HG03159 (cell line): Measurements from ENCODE around the gene ADGRA3.

ENCODE experiments used
- ATAC-seq: cut with Tn5 transposase; IDR thresholded peaks from one replicate; pipeline ENCODE4 v1.9.1; 2021; ENCODE audit warnings: mild to moderate bottlenecking, moderate library complexity; ENCODE audit not compliant: unreplicated experiment

Gene ADGRA3, protein sequence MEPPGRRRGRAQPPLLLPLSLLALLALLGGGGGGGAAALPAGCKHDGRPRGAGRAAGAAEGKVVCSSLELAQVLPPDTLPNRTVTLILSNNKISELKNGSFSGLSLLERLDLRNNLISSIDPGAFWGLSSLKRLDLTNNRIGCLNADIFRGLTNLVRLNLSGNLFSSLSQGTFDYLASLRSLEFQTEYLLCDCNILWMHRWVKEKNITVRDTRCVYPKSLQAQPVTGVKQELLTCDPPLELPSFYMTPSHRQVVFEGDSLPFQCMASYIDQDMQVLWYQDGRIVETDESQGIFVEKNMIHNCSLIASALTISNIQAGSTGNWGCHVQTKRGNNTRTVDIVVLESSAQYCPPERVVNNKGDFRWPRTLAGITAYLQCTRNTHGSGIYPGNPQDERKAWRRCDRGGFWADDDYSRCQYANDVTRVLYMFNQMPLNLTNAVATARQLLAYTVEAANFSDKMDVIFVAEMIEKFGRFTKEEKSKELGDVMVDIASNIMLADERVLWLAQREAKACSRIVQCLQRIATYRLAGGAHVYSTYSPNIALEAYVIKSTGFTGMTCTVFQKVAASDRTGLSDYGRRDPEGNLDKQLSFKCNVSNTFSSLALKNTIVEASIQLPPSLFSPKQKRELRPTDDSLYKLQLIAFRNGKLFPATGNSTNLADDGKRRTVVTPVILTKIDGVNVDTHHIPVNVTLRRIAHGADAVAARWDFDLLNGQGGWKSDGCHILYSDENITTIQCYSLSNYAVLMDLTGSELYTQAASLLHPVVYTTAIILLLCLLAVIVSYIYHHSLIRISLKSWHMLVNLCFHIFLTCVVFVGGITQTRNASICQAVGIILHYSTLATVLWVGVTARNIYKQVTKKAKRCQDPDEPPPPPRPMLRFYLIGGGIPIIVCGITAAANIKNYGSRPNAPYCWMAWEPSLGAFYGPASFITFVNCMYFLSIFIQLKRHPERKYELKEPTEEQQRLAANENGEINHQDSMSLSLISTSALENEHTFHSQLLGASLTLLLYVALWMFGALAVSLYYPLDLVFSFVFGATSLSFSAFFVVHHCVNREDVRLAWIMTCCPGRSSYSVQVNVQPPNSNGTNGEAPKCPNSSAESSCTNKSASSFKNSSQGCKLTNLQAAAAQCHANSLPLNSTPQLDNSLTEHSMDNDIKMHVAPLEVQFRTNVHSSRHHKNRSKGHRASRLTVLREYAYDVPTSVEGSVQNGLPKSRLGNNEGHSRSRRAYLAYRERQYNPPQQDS (N-terminal part only)

DNA sequence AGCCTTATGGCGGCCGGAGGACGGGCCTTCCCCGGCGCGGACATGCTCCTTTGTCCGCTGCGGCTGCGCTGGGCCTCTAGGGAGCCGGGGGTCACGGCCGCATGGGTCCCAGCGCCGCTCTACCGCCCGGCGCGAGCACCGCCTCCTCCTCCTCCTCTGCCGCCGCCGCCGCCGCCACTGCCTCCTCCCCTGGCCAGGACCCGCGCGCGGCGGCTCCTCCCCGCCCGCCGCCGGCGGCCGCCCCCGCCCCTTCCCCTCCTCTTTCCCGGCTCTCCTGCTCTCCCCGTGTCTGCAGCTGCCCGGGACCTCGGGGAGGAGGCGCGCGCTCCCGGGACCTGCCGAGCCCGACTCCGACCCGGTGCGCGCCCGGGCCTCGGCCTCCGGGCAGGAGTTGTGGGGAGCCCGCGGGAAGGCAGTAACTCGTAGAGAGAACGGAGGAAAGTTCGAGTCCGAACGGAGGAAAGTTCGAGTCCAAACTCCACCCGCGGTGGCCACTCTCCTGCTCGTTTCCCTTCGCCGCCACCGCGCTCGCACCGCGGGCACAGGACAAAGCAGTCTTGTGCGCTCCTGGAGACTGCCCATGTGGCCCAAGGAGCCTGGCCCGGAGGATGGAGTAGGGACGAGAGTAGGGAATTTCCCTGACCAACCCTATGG is at the start of gene ADGRA3:
ADGRA3 (minus strand) TSS at position 179 of the 654 bp plus-strand sequence. CDS start 282 bp downstream, outside the sequence.
- ATAC-seq, result no peak

DNA sequence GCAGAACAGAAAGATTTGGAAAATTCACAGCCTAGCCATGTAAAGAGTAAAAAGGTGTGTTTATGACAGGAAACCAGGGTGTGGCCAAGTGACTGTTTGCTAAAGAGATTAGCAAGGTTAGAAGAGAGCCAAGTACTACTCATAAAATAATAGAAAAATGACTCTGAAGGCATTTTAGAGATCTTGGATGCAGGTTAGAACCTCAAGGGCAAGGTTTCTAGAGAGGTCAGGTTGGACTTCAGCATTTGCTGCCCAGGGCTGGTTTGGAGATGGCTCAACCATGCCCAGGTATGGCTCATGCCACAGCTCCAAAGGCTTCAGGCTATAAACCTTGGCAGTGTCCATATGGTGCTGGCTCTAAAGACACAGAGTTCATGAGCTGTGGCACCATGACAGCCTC is 40.6 kb upstream of the ADGRA3 start:
- no peak for ATAC-seq

DNA sequence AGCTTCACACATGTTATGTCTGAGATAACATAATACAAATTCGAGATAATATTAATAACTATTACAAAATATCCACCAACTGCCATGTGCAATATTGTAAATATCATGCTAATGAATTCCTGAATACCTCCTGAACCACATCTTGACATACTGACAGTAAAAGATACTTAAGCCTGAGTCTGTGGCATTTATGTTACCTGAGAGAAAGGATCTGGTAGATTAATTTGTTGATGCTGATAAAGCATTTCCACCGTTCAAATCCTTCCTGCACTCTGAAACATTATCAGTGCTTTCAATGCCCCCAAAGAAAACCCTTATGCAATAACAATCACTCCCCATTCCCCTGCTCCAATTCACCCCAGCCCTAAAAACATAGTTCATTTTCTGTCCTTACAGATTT is 38.8 kb upstream of the ADGRA3 start:
- ATAC-seq, result no peak

DNA sequence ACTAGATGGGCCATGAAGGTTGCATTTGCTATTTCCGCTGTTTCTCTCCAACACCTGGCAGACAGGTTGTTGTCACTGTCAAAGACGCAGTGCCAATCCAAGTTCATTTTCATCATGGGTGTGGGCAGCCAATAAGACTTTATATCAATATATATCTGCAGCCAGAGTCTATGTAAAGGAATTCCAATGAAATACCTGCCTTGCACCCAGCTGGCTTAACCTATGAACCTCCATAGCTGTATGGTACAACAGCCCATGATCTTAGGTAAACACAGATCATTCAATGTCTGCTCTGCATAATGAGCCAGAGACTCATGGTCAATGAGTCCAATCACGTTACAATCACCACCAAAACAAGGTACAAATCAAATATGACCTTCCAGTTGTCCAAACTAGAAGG is 37.7 kb upstream of the ADGRA3 start:
- no peak for ATAC-seq

DNA sequence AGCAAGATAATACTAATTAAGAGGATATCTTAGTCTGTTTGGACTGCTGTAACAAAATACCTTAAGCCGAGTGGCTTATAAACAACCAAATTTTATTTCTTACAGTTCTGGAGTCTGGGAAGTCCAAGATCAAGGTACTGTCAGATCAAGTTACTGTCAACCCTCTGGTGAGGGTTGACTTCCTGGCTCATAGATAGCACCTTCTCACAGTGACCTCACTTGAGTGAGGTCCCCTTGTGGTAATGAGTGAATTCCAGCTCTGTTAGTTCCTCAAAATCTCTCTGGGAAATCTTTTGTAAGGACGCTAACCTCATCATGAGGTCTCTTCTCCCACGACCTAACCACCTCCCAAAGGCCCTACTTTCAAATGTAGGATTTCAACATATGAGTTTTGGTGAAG is 36.9 kb upstream of the ADGRA3 start:
- ATAC-seq, result no peak

DNA sequence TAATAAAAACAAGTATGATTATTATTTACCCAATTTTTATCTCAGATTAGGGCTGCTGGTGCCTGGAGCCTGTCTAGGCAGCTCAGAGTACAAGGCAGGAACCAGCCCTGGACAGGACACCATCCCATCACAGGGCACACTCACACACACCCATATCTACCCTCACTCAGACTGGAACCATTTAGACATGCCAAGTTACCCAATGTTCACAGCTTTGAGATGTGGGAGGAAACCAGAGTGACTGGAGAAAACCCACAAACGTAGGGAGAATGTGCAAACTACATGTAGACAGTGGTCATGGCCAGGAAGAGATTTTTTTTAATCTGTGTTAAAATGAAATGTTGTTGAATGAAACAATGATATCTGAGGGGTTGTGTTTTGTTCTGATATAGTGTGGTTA is 35.7 kb upstream of the ADGRA3 start:
- no peak for ATAC-seq

DNA sequence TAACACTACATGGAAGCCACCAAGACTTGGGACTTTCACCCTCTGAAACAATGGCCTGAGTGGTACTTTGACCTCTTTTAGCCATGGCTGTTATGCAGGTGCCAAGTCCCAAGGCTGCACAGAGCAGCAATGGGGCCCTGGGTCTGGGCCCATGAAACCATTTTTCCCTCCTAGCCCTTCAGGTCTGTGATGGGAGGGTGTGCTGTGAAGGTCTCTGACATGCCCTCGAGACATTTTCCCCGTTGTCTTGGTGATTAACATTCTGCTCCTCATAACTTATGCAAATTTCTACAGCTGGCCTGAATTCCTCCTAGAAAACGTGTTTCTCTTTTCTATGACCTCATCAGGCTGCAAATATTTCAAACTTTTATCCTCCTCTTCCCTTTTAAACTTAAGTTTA is 30.4 kb upstream of the ADGRA3 start:
- no peak for ATAC-seq

DNA sequence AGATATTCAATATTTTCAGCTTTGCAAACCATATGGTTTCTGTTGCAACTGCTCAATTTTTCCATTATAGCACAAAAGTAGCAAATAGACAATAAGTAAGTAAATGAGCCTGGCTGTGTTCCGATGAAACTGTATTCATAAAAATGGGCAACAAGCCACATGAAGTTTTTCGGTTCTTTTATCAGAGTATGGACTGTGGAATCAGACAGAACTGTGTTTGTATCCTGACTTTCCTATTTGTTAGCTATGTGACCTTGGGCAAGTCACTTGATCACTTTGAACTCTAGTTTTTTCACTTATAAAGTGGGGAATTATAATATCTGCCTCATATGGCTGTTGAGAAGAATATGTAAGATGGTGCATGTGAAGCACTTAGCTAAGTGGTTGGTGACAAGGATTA is 23.4 kb upstream of the ADGRA3 start:
- no peak for ATAC-seq

DNA sequence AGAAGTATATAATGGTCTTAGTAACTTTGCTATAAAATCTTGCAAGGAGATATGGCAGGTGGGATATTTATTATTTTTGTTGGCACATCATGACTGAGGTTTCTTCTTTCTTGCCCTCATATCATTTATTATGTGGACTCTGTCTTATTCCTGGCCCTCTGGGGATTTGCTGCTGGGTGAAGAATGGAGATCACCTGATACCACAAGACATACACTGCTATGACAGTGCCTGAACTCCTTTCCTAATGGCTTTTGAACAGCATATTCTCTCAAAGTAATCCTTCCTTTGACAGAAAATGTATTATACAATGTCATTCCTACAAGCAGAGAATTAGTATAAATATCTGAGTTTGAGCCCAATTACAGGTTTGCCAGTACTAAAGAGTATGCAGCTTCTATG is 22.0 kb upstream of the ADGRA3 start:
- no peak for ATAC-seq

DNA sequence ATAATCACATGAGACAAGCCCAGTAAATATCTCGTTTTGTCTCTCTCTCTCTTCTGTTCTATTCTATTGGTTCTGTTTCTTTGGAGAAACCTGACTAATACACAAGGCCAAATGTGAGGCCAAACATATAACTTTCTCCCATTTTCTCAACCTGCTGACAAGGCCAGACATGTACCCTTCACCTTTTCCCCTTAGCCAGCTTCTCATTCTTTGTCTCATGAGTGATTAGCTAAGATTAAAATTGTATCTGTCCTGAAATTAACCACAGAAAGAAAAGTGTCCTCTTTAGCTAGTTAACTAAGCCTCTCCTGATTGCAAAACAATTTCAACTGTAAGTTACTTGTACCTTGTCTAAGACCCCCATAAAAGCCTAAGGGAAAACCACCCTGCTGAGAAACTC is 18.5 kb upstream of the ADGRA3 start:
- no peak for ATAC-seq

DNA sequence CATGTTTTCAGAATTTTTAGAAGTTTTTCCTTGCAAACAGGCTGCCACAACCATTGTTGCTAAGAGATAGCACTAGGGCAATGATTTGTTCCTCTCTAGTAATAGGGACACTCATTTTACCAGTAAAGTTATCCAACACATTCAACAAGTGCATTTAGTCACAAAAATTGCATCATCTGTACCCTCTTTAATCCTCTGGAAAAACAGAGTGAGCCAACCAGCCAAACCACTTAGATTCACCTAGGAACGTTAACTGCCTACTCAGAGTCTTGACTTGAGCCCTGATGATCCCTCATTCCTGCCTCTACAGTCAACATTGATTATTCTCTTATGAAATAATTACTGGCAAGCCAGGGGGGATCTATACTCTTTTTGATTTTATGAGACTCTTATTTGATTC is 17.0 kb upstream of the ADGRA3 start:
- ATAC-seq, result no peak

DNA sequence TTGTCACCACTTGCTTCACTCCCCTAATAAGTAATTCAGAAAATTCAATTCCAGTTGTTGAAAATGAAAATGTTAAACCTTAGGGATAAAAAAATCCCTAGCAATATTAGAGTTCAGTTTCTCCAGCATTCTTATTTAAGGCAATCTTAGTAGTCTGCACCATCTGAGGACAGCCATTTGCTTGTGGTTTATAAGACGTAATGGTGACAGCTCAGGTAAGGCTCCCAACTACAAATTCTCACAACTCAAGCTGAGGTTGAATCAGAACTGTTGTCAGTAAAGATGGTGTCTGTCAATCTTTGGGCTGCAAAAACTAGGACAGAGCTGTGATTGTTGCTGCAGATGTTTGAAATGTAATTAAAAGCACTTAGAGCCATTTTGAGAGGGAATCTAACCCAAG is 16.3 kb upstream of the ADGRA3 start:
- no peak for ATAC-seq

DNA sequence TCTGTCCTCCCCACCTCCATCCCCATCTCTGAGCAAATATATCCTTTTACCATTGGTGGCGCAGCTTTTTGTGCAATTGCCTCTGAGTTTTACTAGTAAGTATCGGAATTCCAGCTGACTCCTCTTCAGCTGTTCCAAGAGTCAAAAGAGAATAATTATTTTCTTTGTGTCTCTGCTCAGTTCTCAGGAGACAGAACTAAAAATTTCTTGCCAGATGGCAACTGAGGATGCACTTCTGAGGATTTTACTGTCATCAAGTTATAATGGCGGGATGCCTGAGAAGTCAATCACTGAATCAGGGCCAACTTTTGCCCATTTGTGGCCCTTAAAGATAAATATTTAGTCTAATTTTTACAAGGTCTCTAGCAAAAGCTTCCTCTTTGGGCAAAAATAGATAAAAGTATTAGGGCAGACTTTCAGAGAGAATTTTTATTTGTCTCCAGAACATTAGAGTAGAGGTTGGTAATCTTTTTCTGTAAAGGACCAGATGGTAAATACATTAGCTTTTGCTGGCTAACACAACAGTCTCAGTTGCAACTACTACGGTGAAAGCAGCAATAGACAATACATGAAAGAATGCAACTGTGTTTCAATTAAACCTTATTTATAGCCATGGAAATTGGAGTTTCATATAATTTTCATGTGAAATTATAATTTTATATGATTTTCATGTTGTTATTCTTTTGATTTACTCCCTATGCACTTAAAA is 15.6 kb upstream of the ADGRA3 start:
- no peak for ATAC-seq

DNA sequence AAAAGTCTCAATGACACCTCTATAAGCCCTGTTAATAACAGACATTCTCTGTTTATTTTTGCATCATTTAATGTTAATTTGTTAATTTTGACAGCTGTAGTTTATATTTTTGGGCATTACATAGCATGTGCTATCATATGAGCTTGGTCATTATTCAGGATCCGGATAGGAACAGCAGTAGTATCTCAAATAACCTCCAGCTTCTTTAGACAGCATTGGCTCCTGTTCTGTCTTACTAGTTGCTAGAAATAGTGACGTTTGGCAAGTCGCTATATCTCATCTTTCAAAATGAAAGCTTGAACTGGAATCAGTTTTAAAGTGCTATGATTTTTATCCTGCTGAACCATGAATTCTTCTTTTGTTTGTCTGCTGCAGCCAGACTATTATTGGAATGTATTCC is 9.0 kb upstream of the ADGRA3 start:
- no peak for ATAC-seq

DNA sequence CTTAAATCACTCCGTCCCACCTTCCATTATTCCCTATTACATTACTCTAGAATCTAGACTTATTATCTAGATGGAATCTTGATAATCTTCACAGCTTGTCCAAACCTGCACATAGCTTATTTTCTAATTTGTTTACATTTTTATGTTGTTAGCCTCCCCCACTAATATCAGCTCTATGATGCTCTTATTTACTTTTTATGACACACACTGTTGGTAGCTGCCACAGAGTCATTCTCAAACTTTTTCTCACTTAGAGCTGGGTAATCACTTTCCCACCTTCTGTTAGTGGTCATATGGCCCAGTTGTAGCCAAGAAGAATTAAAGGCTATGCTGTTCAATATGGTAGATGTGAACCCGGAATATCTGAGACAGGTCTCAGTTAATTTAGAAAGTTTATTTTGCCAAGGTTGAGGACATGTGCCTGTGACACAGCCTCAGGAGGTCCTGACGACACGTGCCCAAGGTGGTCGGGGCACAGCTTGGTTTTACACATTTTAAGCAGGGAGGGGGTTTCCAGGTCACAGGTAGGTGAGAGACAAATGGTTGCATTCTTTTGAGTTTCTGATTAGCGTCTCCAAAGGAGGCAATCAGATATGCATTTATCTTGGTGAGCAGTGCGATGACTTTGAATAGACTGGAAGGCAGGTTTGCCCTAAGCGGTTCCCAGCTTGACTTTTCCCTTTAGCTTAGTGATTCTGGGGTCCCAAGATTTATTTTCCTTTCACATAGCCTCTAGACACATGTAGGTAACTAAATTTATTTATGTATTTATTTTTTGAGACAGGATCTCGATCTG is 7.0 kb upstream of the ADGRA3 start:
- no peak for ATAC-seq

DNA sequence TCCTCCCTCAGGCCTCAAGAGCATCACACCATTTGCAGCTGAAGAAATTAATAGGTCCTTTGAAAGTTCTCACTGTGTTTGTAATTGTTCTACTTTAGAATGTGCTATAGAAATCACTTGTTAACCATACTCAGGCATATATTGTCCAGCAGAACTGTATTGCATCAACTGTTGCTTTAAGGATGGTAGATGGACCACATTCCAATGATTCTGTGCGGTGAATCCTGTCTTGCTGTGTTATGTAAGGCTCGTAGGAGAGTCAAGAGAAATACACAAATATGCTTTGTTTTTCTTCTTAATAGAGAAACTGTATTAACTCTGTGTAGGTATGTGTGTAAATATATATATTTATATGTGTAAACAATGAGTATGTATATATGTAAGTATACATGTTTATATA is 6.3 kb upstream of the ADGRA3 start:
- no peak for ATAC-seq

DNA sequence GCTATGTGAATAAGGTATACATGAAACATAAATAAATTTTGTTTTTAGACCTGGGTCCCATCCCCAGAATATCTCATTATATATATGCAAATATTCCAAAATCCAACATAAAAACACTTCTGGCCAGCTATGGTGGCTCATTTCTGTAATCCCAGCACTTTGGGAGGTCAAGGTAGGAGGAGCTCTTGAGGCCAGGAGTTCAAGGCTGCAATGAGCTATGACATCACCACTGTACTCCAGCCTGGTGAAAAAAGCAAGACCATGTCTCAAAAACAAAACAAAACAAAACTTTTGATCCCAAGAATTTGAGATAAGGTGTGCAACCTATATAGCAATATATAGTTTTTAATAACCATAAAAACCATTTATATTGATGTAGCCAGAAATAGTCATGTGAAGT is 5.4 kb upstream of the ADGRA3 start:
- ATAC-seq, result no peak

DNA sequence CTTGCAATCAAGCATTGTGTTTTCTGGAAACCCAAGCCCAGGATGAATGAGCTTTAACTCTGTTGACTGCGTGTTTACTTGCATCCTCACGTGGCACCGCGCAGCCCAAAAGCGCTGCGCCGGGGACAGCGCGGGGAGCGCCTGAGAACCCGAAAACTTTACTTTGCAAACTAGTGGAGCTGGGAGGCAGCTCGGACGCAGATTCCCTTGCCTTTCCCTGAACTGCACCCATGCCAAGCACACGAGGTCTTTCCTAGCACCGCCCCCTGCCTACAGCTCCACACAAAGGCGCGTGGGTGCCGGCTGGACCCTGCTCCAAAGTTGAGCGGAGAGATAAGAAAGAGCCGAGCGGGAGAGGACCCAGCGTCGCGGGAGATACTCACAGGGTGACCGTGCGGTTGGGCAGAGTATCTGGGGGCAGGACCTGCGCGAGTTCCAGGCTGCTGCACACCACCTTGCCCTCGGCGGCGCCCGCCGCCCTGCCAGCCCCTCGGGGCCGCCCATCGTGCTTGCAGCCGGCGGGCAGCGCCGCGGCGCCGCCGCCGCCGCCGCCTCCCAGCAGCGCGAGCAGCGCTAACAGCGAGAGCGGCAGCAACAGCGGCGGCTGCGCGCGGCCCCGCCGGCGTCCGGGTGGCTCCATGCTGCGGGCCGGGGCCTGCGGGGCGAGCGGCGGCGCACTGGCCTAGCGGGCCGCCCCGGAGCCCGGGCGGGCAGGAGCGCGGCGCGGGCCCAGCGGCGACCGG is 550 bp downstream of the ADGRA3 start:
- ATAC-seq, result no peak

DNA sequence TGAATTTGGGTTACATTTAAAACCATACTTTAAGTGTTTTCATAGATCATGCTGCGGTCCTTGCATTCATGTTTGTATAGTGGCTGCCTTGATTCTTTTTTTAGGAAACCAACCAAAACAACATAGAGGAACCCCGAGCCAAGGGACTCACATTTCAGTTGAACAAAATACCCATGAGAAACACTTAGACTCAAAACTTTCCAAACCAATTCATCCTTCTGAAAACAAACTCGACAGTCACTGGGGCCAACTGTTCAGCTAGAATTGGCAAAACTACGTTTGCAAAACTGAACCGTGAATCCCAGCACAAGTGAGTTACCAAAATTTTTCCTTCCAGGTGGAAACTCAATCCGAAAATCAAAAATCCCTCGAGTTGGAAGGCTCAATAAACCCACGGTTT is 1.4 kb downstream of the ADGRA3 start:
- ATAC-seq, result no peak
